HG03066 (cell line): ENCODE measurements around the gene SFI1.
"Not testable (repeated sequence)": the region's sequence is repeated elsewhere in the genome, so short reads cannot be mapped to it uniquely, and the experiment has no call there.

ENCODE experiments used
- ATAC-seq: cut with Tn5 transposase; IDR thresholded peaks from one replicate; pipeline ENCODE4 v1.9.1; 2021; ENCODE audit warnings: low read depth; ENCODE audit not compliant: unreplicated experiment

Gene SFI1

DNA sequence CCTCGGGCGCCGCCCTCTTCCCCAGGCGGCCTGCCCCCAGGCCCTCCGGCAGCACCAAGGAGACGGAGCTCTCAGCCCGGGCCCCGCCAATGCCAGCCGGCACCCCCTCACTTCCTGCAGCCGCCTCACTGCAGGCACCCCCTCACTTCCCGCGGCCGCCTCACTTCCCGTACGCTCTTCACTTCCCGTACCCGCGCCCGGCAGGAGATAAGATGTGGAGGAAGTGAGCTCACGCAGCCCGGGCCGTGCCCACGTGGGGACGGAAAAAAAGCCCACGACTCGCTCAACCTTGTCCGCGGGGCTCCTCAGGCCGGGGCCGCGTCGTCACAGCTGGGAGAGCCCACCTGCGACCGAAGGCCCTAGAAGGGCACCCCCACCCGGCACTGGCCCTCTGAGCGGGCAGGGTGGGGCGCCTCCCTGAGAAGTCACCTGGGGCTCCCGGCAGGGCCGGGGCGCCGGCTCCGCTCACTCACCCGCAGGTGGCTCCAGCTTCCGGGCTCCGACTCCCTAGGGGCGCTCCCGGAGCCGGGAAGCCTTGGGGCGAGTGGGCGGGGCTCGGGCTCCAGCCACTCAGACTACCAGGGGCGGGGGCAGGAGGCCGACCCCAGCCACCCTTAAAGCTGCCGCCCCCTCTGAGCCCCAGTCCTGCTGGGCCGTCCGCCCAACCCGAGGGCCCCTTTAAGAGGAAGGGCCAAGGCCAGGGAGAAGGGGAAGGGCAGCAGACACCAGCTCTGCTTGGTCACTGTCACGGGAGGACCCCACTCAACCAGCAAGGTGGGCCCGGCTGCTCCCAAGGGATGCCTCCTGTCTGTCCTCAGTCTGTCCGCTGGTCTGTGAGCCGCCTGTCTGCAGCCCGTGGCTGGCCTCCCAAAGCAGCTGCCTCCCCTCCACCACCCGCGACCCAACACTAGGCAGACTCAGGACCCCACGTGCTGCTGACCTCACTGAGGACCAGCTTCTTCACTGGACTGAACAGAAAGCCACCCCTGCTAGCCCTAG is 134.3 kb downstream of the SFI1 start:
- ATAC-seq: peak; percentile 44

DNA sequence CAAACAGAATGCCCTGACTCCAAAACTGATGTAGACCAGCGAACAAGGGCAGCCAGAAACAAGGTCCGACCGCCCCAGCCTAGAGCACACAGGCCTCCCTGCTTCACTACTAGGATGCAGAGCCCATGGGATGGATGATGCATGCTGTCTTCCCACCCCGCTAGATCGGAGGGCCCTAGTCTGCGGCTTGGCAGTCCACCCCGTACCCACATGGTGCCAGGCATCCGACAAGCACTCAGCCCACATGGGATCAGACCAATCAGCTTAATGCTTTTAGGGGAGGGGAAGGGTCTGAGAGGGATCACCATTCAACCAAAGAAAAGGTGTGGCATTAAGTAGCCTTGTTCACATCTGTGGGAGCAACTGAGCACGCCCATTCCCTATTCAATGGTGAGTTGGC is 135.1 kb downstream of the SFI1 start:
- no peak for ATAC-seq

DNA sequence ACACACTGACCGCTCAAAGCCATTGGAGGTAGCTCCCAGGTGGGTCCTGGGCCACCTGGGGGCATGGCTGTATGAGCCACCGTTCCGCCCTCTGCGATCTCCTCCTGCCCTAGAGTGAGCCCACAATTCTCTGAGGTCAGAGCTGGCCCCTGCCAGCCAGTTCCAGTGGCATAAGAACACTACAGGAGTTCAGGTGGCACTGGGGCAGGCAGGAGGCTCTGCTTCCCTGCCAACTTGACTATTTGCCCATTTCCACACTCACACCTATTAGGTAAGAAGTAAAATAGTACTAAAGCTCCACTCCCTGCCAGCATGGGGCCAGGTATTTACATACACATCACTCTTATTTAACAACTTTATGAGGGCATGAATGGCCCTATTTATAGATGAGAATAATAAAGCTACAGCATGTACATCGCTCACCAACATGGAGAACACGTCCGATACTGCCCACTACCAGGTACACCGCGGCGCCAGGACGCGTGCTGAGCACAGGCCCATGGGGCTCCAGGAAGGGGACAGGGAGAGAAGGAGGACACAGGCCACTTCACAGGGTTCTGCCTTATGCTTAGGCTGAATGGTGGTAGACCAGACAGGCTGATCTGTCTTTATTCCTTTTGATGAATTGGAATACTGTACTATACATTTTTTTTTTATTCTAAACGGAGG is 139.4 kb downstream of the SFI1 start:
- no peak for ATAC-seq

DNA sequence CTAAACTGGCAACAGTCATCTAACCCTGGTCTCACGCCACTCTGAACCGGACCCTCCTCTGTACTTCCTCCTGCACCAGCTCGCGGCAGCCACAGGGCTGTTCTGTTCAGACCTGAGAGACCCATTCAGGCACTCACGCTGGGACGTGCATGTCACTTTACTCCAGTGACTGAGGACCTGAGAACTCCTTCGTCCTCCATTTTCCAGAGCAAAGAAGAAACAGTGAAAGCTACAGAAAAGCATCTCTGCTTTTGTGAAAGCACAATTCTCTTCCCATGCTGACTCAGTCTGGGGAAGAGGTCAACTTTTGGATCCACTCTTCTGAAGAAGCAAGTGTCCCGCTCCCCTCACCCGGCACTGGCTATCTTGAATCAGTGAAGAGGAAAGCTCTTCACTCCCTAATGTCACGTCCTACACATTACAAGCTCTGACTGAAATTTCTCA is 141.1 kb downstream of the SFI1 start:
- ATAC-seq: peak; percentile 66

DNA sequence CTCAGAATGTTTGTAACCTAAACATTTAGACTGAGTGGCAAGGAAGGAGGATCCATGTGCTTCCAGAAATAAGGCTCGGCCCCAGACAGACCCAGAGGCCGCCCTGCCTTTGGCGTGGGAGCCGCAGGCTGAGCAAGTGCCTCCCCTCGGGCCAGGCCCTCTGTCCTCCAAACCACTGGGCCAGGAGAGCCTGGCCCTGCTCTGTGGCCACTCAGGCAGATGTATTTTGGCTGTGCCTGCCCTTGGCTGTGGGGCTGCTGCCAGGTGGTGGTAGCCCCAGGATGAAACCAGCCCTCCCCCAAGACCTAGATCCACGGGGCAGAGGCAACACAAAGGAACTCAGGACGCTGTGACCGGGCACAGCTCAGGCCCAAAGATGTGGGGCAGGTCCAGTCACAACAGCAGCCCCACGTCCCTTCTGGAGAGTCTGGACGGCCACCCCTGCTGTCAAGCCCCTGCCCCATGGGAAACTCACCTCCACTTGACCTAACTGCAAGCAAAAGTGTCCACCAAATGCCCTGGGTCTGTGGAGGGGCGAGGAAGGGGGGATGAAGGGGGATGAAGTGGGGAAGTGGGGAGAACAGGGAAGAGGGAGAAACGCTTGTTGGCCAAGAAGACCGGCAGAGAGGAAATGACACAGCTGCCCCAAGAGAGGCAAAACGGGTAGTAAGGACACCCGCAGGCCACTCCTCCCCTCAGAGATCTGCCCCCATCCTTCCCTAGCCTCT is 141.7 kb downstream of the SFI1 start:
- ATAC-seq: peak; percentile 49

DNA sequence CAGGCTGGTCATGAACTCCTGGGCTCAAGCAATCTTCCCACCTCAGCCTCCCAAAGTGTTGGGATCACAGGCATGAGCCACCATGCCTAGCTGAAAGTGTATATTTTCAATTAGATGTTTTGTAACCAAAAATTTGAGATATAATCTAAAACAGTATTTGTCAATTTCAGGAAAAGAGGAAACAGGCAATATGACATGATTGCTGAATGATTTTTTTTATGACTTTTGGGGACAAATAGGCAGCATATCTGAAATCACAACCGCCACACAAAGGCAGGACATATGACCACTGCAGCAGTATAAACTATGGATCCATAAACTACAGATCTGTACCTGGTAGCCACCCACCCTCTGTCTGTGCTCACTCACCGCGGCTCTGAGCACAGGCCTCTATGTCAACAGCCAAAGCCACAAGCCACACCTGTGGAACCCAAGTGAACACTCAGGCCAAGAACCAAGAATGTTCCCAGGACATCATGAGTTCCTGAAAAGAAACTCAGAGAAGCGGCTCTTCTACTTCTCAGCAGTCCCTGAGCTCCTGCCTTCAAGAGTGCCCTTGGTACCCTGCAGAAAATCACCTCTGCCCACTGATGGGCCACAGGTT is 143.2 kb downstream of the SFI1 start:
- ATAC-seq: no peak

DNA sequence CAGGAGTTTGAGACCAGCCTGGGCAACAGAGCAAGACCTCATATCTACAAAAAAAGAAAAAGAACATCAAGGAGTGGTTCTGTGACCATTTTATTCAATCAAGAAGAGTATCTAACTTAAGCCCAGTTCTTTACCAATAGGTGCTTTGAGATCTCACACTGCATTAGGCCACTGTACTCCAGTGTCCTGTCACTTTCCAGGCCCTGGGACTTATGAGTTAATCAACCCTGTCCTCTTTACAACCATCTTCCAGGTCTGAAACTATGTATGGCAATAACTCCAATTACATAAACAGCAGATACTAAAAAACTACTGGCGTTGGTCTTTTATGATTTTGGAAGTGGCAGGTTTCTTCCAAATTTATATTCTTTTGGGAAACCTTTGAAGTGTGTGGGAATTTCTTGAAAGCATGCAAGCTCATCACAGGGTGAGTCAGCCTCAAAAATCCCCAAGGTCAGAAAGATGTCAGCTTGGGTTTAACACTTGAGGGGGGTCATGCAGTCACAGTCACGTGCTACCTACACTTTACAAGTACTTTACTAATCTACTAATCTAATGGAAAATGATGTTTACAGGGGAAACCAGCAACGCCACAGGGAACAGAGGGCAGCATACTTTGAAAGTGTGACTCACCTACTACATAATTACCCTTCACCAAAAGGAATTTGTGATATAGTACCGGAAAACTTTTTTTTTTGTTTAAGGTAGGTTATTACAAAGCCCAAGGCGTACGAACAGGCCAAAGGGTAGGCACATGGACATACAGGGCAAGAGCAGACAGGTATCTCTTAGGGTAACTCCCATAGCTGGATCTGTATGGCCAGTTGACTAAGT is 150.1 kb downstream of the SFI1 start:
- ATAC-seq: no peak

DNA sequence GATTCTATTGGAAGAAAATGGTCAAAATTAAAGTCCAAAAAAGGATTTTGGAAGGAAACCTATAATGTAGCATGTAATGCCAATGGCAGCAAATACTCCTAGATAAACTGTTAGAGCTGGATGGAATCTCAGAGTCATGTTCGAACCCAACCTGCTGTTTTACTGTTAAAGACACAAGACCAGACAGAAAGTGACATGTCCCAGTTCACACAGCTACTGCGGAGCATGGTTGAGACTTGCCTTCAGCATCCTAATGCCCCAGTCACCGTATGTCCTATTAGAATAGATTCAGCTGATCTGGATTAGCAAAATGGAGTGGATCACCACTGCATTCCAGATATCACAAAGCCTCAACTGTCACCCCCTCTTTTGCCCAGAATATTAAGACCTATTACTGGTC is 150.7 kb downstream of the SFI1 start:
- ATAC-seq: no peak

DNA sequence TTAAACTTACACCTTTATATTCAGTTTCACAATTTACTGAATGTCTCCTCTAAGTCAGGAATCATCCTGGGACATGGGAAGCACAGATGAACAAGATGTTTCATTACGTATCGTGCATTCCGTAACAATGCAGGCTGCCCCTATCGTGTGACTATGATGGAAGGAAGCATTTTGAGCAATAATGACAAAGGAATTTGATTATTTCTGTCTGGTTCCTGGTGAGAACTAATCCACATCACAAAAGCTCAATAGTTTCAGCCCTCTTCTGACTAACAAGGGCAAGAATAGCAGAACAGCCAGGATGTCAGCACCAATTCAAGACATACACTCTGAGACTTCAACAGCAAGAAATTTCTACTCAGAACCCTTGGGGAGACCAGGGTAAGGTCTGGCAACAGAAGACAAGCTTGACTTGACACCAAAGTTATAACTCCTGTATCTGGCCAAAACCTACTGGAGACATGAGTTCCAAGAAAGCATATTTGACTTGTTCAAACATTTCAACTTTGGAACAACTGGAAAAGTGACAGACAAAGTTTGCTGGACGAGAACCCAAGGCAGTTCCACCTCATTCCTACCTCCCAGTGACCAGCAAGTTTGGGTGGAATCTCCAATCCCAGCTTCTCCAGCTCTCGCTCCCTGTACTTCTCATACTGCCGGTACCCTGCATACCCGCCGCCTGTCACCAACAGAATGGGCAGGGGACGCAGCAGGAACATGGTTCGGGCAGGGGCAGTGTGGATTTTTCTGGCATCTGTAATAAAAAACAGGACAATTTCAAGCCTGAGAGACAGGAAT is 151.4 kb downstream of the SFI1 start:
- no peak for ATAC-seq

DNA sequence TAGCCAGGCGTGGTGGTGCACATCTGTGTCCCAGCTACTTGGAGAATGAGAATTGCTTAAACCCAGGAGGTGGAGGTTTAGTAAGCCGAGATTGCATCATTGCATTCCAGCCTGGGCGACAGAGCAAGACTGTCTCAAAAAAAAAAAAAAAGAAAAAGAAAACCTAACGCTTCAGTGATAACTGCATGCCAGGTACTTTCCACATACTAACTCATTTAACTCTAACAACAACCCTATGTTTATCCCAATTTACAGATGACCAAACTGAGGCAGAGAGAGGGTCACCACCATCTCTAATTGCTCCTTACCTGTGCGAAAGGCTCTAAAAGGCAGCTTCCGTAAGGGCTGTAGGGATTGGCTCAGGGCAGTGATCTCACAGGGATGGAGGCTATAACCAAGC is 154.1 kb downstream of the SFI1 start:
- ATAC-seq: no peak

DNA sequence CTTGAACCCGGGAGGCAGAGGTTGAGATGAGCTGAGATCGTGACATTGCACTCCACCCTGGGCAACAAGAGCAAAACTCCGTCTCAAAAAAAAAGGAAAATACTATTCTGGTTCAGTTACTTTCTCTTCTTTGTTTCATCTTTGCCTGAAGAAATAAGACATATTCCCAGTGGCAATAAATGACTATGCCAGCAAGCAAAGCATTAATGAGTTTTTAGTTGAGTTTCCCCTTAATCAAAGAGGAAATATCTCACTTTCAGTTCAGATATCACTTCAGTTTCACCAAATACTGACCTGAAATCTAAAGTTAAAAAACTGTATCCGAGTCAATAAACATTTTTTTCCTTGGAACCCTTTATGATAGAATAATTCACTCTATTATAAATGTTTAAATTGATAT is 155.3 kb downstream of the SFI1 start:
- ATAC-seq: no peak

DNA sequence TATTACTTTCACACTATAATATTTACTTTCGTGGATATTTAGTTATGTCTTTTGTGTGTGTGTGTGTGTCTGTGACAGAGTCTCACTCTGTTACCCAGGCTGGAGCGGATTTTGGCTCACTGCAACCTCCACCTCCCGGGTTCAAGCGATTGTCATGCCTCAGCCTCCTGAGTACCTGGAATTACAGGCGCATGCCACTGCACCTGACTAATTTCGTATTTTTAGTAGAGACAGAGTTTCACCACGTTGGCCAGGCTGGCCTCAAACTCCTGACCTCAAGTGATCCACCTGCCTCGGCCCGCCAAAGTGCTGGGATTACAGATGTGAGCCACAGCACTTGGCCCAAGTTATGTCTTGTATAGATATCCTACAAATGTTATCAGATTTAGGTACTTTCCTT is 155.8 kb downstream of the SFI1 start:
- ATAC-seq: no peak

DNA sequence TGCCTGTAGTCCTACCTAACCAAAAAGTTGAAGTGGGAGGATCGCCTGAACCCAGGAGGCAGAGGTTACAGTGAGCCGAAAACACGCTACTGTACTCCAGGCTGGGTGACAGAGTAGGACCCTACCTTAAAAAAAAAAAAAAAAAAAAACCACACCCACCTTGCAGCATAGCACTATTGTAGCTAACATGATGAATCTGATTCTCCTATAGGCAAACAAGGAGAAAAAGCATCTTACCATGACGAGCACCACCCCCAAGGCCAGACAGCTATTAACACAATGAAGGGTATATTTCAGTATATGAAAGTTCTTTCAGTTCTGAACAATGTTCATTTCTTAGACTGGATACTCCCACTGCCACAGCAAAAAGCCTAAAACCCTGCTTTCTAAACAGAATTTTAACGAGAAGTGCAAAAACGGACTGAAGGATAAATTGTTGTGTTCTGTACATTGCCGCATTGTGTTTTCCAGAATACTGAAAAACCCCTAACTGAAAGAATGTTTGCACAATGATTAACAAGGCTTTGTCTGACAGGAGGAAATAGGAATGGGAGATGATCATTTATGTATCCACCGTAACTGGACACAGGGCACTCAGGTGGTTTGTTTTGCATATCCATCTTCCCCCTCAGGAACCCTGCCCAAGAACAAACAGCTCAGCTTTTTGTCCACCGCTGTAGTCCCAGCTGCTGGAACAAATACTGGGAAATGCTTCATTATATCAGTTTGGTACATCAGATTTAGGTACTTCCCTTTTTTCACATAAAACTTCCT is 156.8 kb downstream of the SFI1 start:
- ATAC-seq: no peak

DNA sequence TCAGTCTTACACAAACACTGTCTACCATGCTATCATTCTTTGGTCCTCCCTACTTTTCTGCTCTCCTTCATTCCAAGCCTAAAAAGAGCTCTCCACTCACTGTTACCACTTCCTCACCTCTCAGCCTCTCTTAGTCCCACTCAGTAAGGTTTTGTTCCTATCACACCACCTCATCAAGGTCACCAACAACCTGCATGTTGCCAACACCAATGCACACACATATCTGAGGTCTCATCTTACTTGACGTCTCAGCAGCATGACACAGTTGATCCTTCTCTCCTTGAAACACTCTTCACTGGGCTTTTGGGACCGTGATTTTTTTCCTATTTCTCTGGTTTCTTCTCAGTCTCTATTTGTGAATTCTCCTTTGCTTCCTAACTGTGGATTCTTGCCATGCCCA is 157.6 kb downstream of the SFI1 start:
- ATAC-seq: no peak

DNA sequence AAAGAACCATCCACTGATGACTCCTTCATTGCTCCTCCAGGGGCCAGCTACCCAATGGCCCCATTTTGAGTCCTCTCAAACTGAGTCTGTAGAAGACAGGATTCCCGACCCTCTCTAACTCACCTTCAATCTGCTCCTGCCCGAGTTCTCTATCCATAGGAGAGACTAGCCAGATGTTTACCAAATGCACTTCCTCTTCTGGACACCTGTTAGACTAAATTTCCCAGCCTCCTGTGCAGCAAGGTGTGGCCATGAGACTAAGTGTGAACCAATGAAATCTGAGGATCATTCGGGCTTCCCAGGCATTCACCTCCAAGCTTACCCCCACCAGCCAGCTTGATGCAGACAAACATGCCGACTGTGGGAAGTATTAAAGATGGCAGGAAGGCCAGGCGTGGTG is 158.1 kb downstream of the SFI1 start:
- ATAC-seq: no peak

DNA sequence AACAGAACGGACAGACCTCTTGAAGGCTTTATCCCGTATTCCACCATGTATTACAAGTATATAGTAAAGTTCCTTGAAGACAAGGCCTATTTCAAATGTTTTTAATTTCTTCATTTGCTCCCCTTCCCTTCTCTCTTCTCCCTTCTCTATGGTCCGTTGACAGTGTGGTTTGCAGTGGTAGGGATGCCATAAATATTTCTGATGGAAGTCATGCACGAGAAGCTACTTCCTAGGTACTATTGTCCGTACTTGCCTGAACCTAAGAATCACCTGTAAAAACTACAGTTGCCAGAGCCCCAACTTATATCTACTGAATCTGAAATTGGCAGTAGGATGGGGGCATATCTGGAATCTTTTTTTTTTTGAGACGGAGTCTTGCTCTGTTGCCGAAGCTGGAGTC is 162.9 kb downstream of the SFI1 start:
- no peak for ATAC-seq

DNA sequence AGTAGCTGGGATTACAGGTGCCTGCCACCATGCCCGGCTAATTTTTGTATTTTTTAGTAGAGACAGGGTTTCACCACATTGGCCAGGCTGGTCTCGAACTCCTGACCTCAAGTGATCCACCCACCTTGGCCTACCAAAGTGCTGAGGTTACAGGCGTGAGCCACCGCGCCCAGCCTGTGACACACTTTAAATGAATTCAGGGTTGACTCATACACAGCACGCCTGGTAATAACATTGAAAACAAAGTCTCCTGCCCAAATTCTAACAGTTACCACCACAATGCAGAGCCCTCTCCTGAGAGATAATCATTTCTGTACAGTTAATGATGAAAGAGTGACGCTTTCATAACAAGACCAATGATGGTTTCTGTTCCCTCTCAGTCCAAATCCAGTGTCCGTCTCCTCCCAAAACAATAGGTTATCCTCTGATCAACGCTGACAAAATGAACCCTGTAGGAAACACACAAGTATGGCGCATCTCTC is 164.6 kb downstream of the SFI1 start:
- ATAC-seq: not testable (repeated sequence)
